ENCODE measurements around the gene NSUN2.

The NSUN2 gene

GRCh38 chr5:6583049-6583880 is 49.6 kb downstream of the NSUN2 start:
- Histone ChIP-seq H3K9ac (ENCODE audit: low read length) (no peak overlapping the region), H4K12ac (ENCODE audit: low read depth, low read length) (no peak overlapping the region), H3K79me2 (ENCODE audit: control insufficient read depth, insufficient read depth, low read length, poor library complexity) (no peaks in the 10 kb centered on the region), H3K4me1 (ENCODE audit: control insufficient read depth in 1 of 2, insufficient read depth in 2 of 2, low read length in 2 of 2) (peaks cover 0 to 4% of the 10 kb centered on the region in 2 experiments), H3K4ac (ENCODE audit: low read depth, low read length) (no peak overlapping the region), H2AFZ (ENCODE audit: insufficient read depth, low read length, poor library complexity) (peak overlapping the region; percentile 59), H3K4me2 (ENCODE audit: low read length) (peak overlapping the region; percentile 60), H4K91ac (ENCODE audit: low read depth, low read length) (no peak overlapping the region), H3K9me3 (ENCODE audit: insufficient read depth, low read depth, low read length) (peaks cover 4% of the 10 kb centered on the region), H3K14ac (ENCODE audit: low read length) (no peak overlapping the region), H2AK5ac (ENCODE audit: low read length) (no peak overlapping the region), H3K36me3 (ENCODE audit: control insufficient read depth in 1 of 2, insufficient read depth in 2 of 2, low read length in 2 of 2) (no peaks in the 10 kb centered on the region), H2BK12ac (ENCODE audit: low read length) (no peak overlapping the region), H3K79me1 (ENCODE audit: low read length) (no peaks in the 10 kb centered on the region), H2BK5ac (ENCODE audit: low read depth, low read length, poor library complexity) (no peak overlapping the region), H3K23ac (ENCODE audit: low read length) (no peak overlapping the region), H3K4me3 (ENCODE audit: low read depth, low read length) (peak overlapping the region; percentile 25), H2BK120ac (ENCODE audit: insufficient read depth, low read length, poor library complexity) (no peak overlapping the region), H3K27me3 (ENCODE audit: insufficient read depth, low read length) (peaks cover 14% of the 10 kb centered on the region), H3K18ac (ENCODE audit: low read length) (no peak overlapping the region), H3K27ac (ENCODE audit: low read depth, low read length) (no peak overlapping the region), H4K8ac (ENCODE audit: low read depth, low read length) (no peak overlapping the region)
- no CpG with 5 or more reads among the region's 85 CpGs for WGBS (ENCODE audit: extremely low coverage, insufficient coverage, insufficient read length)
- no peak for DNase-seq

GRCh38 chr5:6582507-6583048 is 50.3 kb downstream of the NSUN2 start:
- H2BK5ac ChIP-seq (ENCODE audit: low read depth, low read length, poor library complexity) = no peak overlapping the region
- H3K18ac ChIP-seq (ENCODE audit: low read length) = no peak overlapping the region
- H3K4ac ChIP-seq (ENCODE audit: low read depth, low read length) = no peak overlapping the region
- H3K36me3 ChIP-seq (ENCODE audit: control insufficient read depth in 1 of 2, insufficient read depth in 2 of 2, low read length in 2 of 2) = no peaks in the 10 kb centered on the region
- H4K91ac ChIP-seq (ENCODE audit: low read depth, low read length) = no peak overlapping the region
- no peaks in the 10 kb centered on the region for H3K79me2 ChIP-seq (ENCODE audit: control insufficient read depth, insufficient read depth, low read length, poor library complexity)
- peaks cover 0 to 4% of the 10 kb centered on the region in 2 experiments for H3K4me1 ChIP-seq (ENCODE audit: control insufficient read depth in 1 of 2, insufficient read depth in 2 of 2, low read length in 2 of 2)
- no peak overlapping the region for H3K14ac ChIP-seq (ENCODE audit: low read length)
- no peak overlapping the region for H3K23ac ChIP-seq (ENCODE audit: low read length)
- H2BK120ac ChIP-seq (ENCODE audit: insufficient read depth, low read length, poor library complexity) = no peak overlapping the region
- no peak overlapping the region for H3K9ac ChIP-seq (ENCODE audit: low read length)
- H2BK12ac ChIP-seq (ENCODE audit: low read length) = no peak overlapping the region
- peaks cover 14% of the 10 kb centered on the region for H3K27me3 ChIP-seq (ENCODE audit: insufficient read depth, low read length)
- H3K4me2 ChIP-seq (ENCODE audit: low read length) = peak overlapping the region; percentile 60
- no CpG with 5 or more reads among the region's 30 CpGs for WGBS (ENCODE audit: extremely low coverage, insufficient coverage, insufficient read length)
- H2AK5ac ChIP-seq (ENCODE audit: low read length) = no peak overlapping the region
- no peak overlapping the region for H3K4me3 ChIP-seq (ENCODE audit: low read depth, low read length)
- H3K79me1 ChIP-seq (ENCODE audit: low read length) = no peaks in the 10 kb centered on the region
- no peak overlapping the region for H2AFZ ChIP-seq (ENCODE audit: insufficient read depth, low read length, poor library complexity)
- peaks cover 4% of the 10 kb centered on the region for H3K9me3 ChIP-seq (ENCODE audit: insufficient read depth, low read depth, low read length)
- H4K8ac ChIP-seq (ENCODE audit: low read depth, low read length) = no peak overlapping the region
- DNase-seq = no peak
- H4K12ac ChIP-seq (ENCODE audit: low read depth, low read length) = no peak overlapping the region
- no peak overlapping the region for H3K27ac ChIP-seq (ENCODE audit: low read depth, low read length)

GRCh38 chr5:6581559-6582426 is 51.1 kb downstream of the NSUN2 start:
- Histone ChIP-seq H3K79me1 (ENCODE audit: low read length) (no peaks in the 10 kb centered on the region), H4K12ac (ENCODE audit: low read depth, low read length) (no peak overlapping the region), H3K4me3 (ENCODE audit: low read depth, low read length) (no peak overlapping the region), H3K18ac (ENCODE audit: low read length) (no peak overlapping the region), H3K36me3 (ENCODE audit: control insufficient read depth in 1 of 2, insufficient read depth in 2 of 2, low read length in 2 of 2) (no peaks in the 10 kb centered on the region), H3K27me3 (ENCODE audit: insufficient read depth, low read length) (peaks cover 14% of the 10 kb centered on the region), H2BK12ac (ENCODE audit: low read length) (no peak overlapping the region), H3K79me2 (ENCODE audit: control insufficient read depth, insufficient read depth, low read length, poor library complexity) (no peaks in the 10 kb centered on the region), H3K23ac (ENCODE audit: low read length) (no peak overlapping the region), H3K4ac (ENCODE audit: low read depth, low read length) (no peak overlapping the region), H3K9me3 (ENCODE audit: insufficient read depth, low read depth, low read length) (peaks cover 4% of the 10 kb centered on the region), H2BK5ac (ENCODE audit: low read depth, low read length, poor library complexity) (no peak overlapping the region), H3K27ac (ENCODE audit: low read depth, low read length) (no peak overlapping the region), H2AK5ac (ENCODE audit: low read length) (no peak overlapping the region), H4K8ac (ENCODE audit: low read depth, low read length) (no peak overlapping the region), H2BK120ac (ENCODE audit: insufficient read depth, low read length, poor library complexity) (no peak overlapping the region), H3K9ac (ENCODE audit: low read length) (no peak overlapping the region), H3K14ac (ENCODE audit: low read length) (no peak overlapping the region), H2AFZ (ENCODE audit: insufficient read depth, low read length, poor library complexity) (no peak overlapping the region), H4K91ac (ENCODE audit: low read depth, low read length) (no peak overlapping the region), H3K4me1 (ENCODE audit: control insufficient read depth in 1 of 2, insufficient read depth in 2 of 2, low read length in 2 of 2) (peaks cover 0 to 4% of the 10 kb centered on the region in 2 experiments), H3K4me2 (ENCODE audit: low read length) (no peak overlapping the region)
- WGBS (ENCODE audit: extremely low coverage, insufficient coverage, insufficient read length) = no CpG with 5 or more reads among the region's 14 CpGs
- no peak for DNase-seq

GRCh38 chr5:6581090-6581489 is 51.8 kb downstream of the NSUN2 start:
- no peak overlapping the region for H4K8ac ChIP-seq (ENCODE audit: low read depth, low read length)
- WGBS (ENCODE audit: extremely low coverage, insufficient coverage, insufficient read length) = no CpG with 5 or more reads among the region's 1 CpG
- H2BK5ac ChIP-seq (ENCODE audit: low read depth, low read length, poor library complexity) = no peak overlapping the region
- no peak overlapping the region for H3K4me3 ChIP-seq (ENCODE audit: low read depth, low read length)
- no peak overlapping the region for H3K4me2 ChIP-seq (ENCODE audit: low read length)
- no peak overlapping the region for H4K12ac ChIP-seq (ENCODE audit: low read depth, low read length)
- no peak overlapping the region for H4K91ac ChIP-seq (ENCODE audit: low read depth, low read length)
- no peak overlapping the region for H2BK120ac ChIP-seq (ENCODE audit: insufficient read depth, low read length, poor library complexity)
- peaks cover 4% of the 10 kb centered on the region for H3K9me3 ChIP-seq (ENCODE audit: insufficient read depth, low read depth, low read length)
- H3K4ac ChIP-seq (ENCODE audit: low read depth, low read length) = no peak overlapping the region
- no peak overlapping the region for H3K27ac ChIP-seq (ENCODE audit: low read depth, low read length)
- H3K79me2 ChIP-seq (ENCODE audit: control insufficient read depth, insufficient read depth, low read length, poor library complexity) = no peaks in the 10 kb centered on the region
- peaks cover 0 to 4% of the 10 kb centered on the region in 2 experiments for H3K4me1 ChIP-seq (ENCODE audit: control insufficient read depth in 1 of 2, insufficient read depth in 2 of 2, low read length in 2 of 2)
- no peak overlapping the region for H2BK12ac ChIP-seq (ENCODE audit: low read length)
- no peaks in the 10 kb centered on the region for H3K36me3 ChIP-seq (ENCODE audit: control insufficient read depth in 1 of 2, insufficient read depth in 2 of 2, low read length in 2 of 2)
- H3K9ac ChIP-seq (ENCODE audit: low read length) = no peak overlapping the region
- no peak for DNase-seq
- H2AK5ac ChIP-seq (ENCODE audit: low read length) = no peak overlapping the region
- peaks cover 14% of the 10 kb centered on the region for H3K27me3 ChIP-seq (ENCODE audit: insufficient read depth, low read length)
- no peak overlapping the region for H3K18ac ChIP-seq (ENCODE audit: low read length)
- no peaks in the 10 kb centered on the region for H3K79me1 ChIP-seq (ENCODE audit: low read length)
- H3K23ac ChIP-seq (ENCODE audit: low read length) = no peak overlapping the region
- H2AFZ ChIP-seq (ENCODE audit: insufficient read depth, low read length, poor library complexity) = no peak overlapping the region
- H3K14ac ChIP-seq (ENCODE audit: low read length) = no peak overlapping the region

All from trophoblast cell (in vitro differentiated cells and primary cell).